ENCODE results near the gene CCL4. TPM values are rescaled to one million over a fixed set of nuclear protein-coding genes. Genes with fewer than 3 reads are reported as not detected.
"Not testable (repeated sequence)": the region's sequence is repeated elsewhere in the genome, so short reads cannot be mapped to it uniquely, and the experiment has no call there.

The CCL4 gene
- total RNA-seq, 2 experiments from 2014 or later: 0.09 TPM; not detected in 1

DNA sequence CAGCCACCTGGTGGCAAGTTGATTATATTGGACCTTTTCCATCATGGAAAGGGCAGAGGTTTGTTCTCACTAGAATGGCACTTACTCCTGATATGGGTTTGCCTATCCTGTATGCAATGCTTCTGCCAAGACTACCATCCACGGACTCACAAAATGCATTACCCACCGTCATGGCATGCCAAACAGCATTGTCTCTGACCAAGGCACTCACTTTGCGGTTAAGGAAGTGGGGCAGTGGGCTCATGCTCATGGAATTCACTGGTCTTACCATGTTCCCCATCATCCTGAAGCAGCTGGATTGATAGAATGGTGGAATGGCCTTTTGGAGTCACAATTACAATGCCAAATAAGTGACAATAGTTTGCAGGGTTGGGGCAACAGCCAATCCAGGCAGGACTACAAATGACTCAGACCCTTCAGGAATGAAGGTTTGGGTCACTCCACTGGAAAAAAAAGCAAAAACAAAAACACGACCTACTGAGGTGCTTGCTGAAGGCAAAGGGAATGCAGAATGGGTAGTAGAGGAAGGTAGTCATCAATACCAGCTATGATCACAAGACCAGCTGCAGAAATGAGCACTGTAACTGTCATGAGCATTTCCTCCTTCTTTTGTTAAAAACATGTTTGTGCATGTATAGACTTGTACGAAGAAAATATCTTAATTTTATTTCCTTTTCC lies 11.5 kb downstream of the CCL4 start:
- H3K27ac ChIP-seq (ENCODE audit: low read depth, low read length, poor library complexity, severe bottlenecking); intact Hi-C loops (cut with micrococcal nuclease; ENCODE audit: unreplicated experiment); H3K9me2 ChIP-seq (ENCODE audit: insufficient read depth, low read length); DNase-seq (ENCODE audit: low spot score); H3K79me2 ChIP-seq (ENCODE audit: insufficient read depth, low read depth, low read length); H3K9me3 ChIP-seq (ENCODE audit: low read length); H3K4me2 ChIP-seq (ENCODE audit: low read length); H3K4me1 ChIP-seq (ENCODE audit: insufficient read depth, low read length, poor library complexity, severe bottlenecking); H3K36me3 ChIP-seq (ENCODE audit: insufficient read depth, low read length); POLR2A ChIA-PET; H3K4me3 ChIP-seq (ENCODE audit: low read depth, low read length, poor library complexity, severe bottlenecking); BruUV-seq (replicated peaks); CTCF ChIA-PET (ENCODE audit: unreplicated experiment); H2AFZ ChIP-seq (ENCODE audit: low read length); H4K20me1 ChIP-seq (ENCODE audit: insufficient read depth, low read length): not testable (repeated sequence)

GRCh38 chr17:36115649-36115977 lies 12.0 kb downstream of the CCL4 start:
- H3K4me2 ChIP-seq (ENCODE audit: low read length); H3K9me2 ChIP-seq (ENCODE audit: insufficient read depth, low read length); POLR2A ChIA-PET; H2AFZ ChIP-seq (ENCODE audit: low read length); H3K27ac ChIP-seq (ENCODE audit: low read depth, low read length, poor library complexity, severe bottlenecking); intact Hi-C loops (cut with micrococcal nuclease; ENCODE audit: unreplicated experiment); CTCF ChIA-PET (ENCODE audit: unreplicated experiment); H3K9me3 ChIP-seq (ENCODE audit: low read length); H4K20me1 ChIP-seq (ENCODE audit: insufficient read depth, low read length); DNase-seq (ENCODE audit: low spot score); H3K79me2 ChIP-seq (ENCODE audit: insufficient read depth, low read depth, low read length); H3K4me3 ChIP-seq (ENCODE audit: low read depth, low read length, poor library complexity, severe bottlenecking); BruUV-seq (replicated peaks); H3K4me1 ChIP-seq (ENCODE audit: insufficient read depth, low read length, poor library complexity, severe bottlenecking); H3K36me3 ChIP-seq (ENCODE audit: insufficient read depth, low read length): not testable (repeated sequence)

DNA sequence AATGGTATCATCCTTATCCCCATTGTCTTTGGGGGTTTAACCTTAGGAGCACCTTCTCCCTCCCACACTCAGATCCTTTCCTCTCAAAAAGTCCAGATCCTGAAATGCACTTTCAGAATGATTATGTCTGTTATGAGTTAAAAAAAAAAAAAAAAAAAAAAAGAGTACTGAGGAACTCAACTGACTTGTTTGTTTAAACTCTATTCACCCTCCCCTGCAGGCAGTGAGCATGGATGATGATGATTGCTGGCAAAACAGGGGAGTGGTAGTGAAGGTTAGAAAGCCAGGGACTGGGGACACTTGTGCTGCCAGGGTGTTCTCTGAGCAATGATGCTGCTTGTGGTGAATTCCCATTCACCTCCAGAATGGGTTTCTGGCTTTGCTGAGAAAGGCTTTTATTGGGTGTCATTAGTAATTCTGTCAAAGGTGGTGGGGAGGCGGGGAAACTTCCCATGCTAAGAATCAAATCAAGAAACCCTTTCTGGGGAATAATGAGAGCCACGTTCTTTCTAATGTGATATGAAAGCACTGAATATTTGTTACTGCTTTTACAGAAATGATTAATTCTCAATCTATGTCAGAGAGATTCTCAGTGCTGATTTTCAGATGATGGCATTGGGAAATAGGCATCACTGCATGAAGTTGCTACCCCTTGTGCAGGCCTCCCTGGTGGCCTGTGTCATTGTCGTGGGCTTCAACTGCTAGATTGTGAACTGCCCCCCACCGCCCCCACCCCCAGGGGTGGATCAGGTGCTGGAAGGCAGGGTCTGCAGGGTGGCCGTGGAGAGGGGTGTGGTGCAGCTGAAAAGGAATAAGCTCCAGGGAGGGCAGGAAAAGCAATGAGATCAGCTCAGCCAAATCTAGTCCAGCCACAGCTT lies 14.1 kb downstream of the CCL4 start:
- H3K9me2 ChIP-seq (ENCODE audit: insufficient read depth, low read length): no peaks in the 10 kb centered on the region
- H3K9me3 ChIP-seq (ENCODE audit: low read length): no peaks in the 10 kb centered on the region
- H3K27ac ChIP-seq (ENCODE audit: low read depth, low read length, poor library complexity, severe bottlenecking): no peak overlapping the region
- ChIA-PET POLR2A (interaction anchor here (0.8 to 2.3 kb wide), 3 partner anchors 8 to 28 kb away, joined by 3 to 8 read pairs (median 4); no protein-coding TSS in a partner anchor), CTCF (ENCODE audit: unreplicated experiment) (interaction anchor here (0.6 kb wide), 1 partner anchor 83 kb away, joined by 3 read pairs; no protein-coding TSS in a partner anchor)
- H3K4me2 ChIP-seq (ENCODE audit: low read length): no peak overlapping the region
- H2AFZ ChIP-seq (ENCODE audit: low read length): no peak overlapping the region
- BruUV-seq (replicated peaks): no TSS peak
- intact Hi-C loops (cut with micrococcal nuclease; ENCODE audit: unreplicated experiment): no loop called here
- no peaks in the 10 kb centered on the region for H3K79me2 ChIP-seq (ENCODE audit: insufficient read depth, low read depth, low read length)
- no peak for TF ChIP-seq EZH2phosphoT487 (IDR thresholded peaks at IDR 0.05; ENCODE audit: borderline replicate concordance, low read depth, low read length)
- TF ChIP-seq CTCF (conservative IDR thresholded peaks at IDR 0.05; ENCODE audit: low read length): no peak
- H3K4me1 ChIP-seq (ENCODE audit: insufficient read depth, low read length, poor library complexity, severe bottlenecking): no peaks in the 10 kb centered on the region
- H3K36me3 ChIP-seq (ENCODE audit: insufficient read depth, low read length): no peaks in the 10 kb centered on the region
- no peak overlapping the region for H3K4me3 ChIP-seq (ENCODE audit: low read depth, low read length, poor library complexity, severe bottlenecking)
- no peak for DNase-seq (ENCODE audit: low spot score)
- no peaks in the 10 kb centered on the region for H4K20me1 ChIP-seq (ENCODE audit: insufficient read depth, low read length)
